HepG2 (cell line): ENCODE measurements around the gene BEND3. TPM values are rescaled to one million over a fixed set of nuclear protein-coding genes. Genes with fewer than 3 reads are reported as not detected.

Source experiments
- BRD4 ChIP-seq: sonication (generic); formaldehyde crosslinking; IDR thresholded peaks from 2 replicates; pipeline ENCODE4 v1.4.0; 2020; ENCODE audit warnings: missing genetic modification reagents
- CREB1 ChIP-seq, 2 experiments: fragments of 450-650 bp in 1 of 2; IDR thresholded peaks; 2 replicates each; pipeline ENCODE4 v1.6.1; 2016 to 2017; ENCODE audit warnings: control low read depth in 1 of 2, mild to moderate bottlenecking in 1 of 2, missing compliant biosample characterization in 1 of 2, missing genetic modification characterization in 1 of 2
- GFI1 ChIP-seq: sonication (generic); formaldehyde crosslinking; IDR thresholded peaks from 2 replicates; pipeline ENCODE4 v1.5.0; 2020; ENCODE audit warnings: missing genetic modification reagents, mild to moderate bottlenecking, borderline replicate concordance
- HNF1A ChIP-seq, 2 experiments: sonication (generic) in 1 of 2; formaldehyde crosslinking in 1 of 2; IDR thresholded peaks; 2 replicates each; pipeline versions ENCODE4 v1.4.0 to v1.6.1; 2016 to 2020; ENCODE audit warnings: borderline replicate concordance in 1 of 2, low read depth in 1 of 2, mild to moderate bottlenecking in 1 of 2, missing genetic modification reagents in 1 of 2
- HNF1B ChIP-seq: sonication (generic); formaldehyde crosslinking; IDR thresholded peaks from 2 replicates; pipeline ENCODE4 v1.5.1; 2020; ENCODE audit warnings: mild to moderate bottlenecking, moderate library complexity, missing genetic modification reagents
- NRL ChIP-seq: sonication (generic); formaldehyde crosslinking; IDR thresholded peaks from 2 replicates; pipeline ENCODE4 v1.5.0; 2020; ENCODE audit warnings: missing genetic modification reagents, mild to moderate bottlenecking, moderate library complexity, borderline replicate concordance
- SMYD3 ChIP-seq: sonication (generic); formaldehyde crosslinking; IDR thresholded peaks from 2 replicates; pipeline ENCODE4 v1.8.1; 2023; ENCODE audit warnings: mild to moderate bottlenecking, missing genetic modification reagents
- SUZ12 ChIP-seq: fragments of 150-350 bp; IDR thresholded peaks from 2 replicates; pipeline ENCODE4 v1.6.1; 2014; ENCODE audit warnings: low read depth, low read length
- TEAD3 ChIP-seq: optimal IDR thresholded peaks from 2 replicates; pipeline ENCODE3; 2016; ENCODE audit warnings: borderline replicate concordance
- ZMYM4 ChIP-seq: sonication (generic); formaldehyde crosslinking; IDR thresholded peaks from 2 replicates; pipeline ENCODE4 v1.8.1; 2023; ENCODE audit warnings: mild to moderate bottlenecking, missing genetic modification reagents
- polyA plus RNA-seq, 8 experiments: library from polyadenylated mRNA; depleted of rRNA in 3 of 8; stranded (reverse) in 7 of 8; unstranded in 1 of 8; fragments of >200 nt; fragmentation: Illumina TruSeq in 4 of 8; extraction: Trizol in 4 of 8; gene quantifications; 2 replicates each; pipeline versions ENCODE4 v1.2.1 to v1.2.3, GENCODE V29; 2011 to 2016; ENCODE audit warnings: low read depth in 4 of 8, missing spikeins in 1 of 8, mixed read lengths in 1 of 8; ENCODE audit not compliant: insufficient read depth in 1 of 8
- total RNA-seq, 5 experiments: library from RNA; depleted of rRNA; stranded (reverse); fragments of >200 nt; fragmentation: Illumina TruSeq; extraction: Trizol; gene quantifications; 2 replicates each; pipeline ENCODE4 v1.2.3, GENCODE V29; 2016; ENCODE audit warnings: low read depth in 1 of 5
- TF ChIP-seq, protein P1 (sequence below): sonication (generic); formaldehyde crosslinking; IDR thresholded peaks from 2 replicates; pipeline ENCODE4 v1.8.0; 2022; ENCODE audit warnings: mild to moderate bottlenecking, missing genetic modification reagents, borderline replicate concordance
- TF ChIP-seq, protein P2 (sequence below), 2 experiments: sonication (generic) in 1 of 2; formaldehyde crosslinking in 1 of 2; IDR thresholded peaks; 2 replicates each; pipeline versions ENCODE4 v1.4.0 to v1.6.1; 2018 to 2020; ENCODE audit warnings: missing genetic modification reagents in 2 of 2, borderline replicate concordance in 1 of 2, low read depth in 1 of 2, mild to moderate bottlenecking in 1 of 2, missing biosample characterization in 1 of 2

Gene BEND3
- total and polyA plus RNA-seq, 2 of the 13 experiments (the other 11 are each of a cell fraction or from before 2014, with no cell fraction given): 1.4 to 5.8 TPM

GRCh38 chr6:107115695-107116327 lies 496 bp upstream of the BEND3 start (continued):
- peak; percentile 43; the same call in 1 of the 2 replicates for TF ChIP-seq HNF1B (CRISPR knock-in tag)
- no peak for TF ChIP-seq HNF1A (IDR thresholded peaks at IDR 0.05; ENCODE audit: low read depth)
- TF ChIP-seq HNF1A (CRISPR knock-in tag; IDR thresholded peaks at IDR 0.05; ENCODE audit: borderline replicate concordance): peak; percentile 23; the same call in 1 of the 2 replicates
- TF ChIP-seq GFI1 (CRISPR knock-in tag): peak; percentile 60
- TF ChIP-seq SMYD3 (CRISPR knock-in tag): peak; percentile 59; the same call in 1 of the 2 replicates
- TF ChIP-seq, protein P1, sequence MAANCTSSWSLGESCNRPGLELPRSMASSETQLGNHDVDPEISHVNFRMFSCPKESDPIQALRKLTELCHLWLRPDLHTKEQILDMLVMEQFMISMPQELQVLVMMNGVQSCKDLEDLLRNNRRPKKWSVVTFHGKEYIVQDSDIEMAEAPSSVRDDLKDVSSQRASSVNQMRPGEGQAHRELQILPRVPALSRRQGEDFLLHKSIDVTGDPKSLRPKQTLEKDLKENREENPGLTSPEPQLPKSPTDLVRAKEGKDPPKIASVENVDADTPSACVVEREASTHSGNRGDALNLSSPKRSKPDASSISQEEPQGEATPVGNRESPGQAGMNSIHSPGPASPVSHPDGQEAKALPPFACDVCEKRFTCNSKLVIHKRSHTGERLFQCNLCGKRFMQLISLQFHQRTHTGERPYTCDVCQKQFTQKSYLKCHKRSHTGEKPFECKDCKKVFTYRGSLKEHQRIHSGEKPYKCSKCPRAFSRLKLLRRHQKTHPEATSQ: peak; percentile 60; the same call in 1 of the 2 replicates
- peak; percentile 20 for TF ChIP-seq TEAD3 (CRISPR knock-in tag)
- TF ChIP-seq BRD4: 0 out of 2 replicates have a peak, but pooled peaks have one; percentile 43
- peak; percentile 61; the same call in 1 of the 2 replicates for TF ChIP-seq ZMYM4 (CRISPR knock-in tag)
- no peak for TF ChIP-seq SUZ12
- TF ChIP-seq CREB1 (IDR thresholded peaks at IDR 0.05): no peak
- TF ChIP-seq CREB1 (CRISPR knock-in tag; IDR thresholded peaks at IDR 0.05): peak; percentile 18; the same call in 1 of the 2 replicates
- TF ChIP-seq, protein P2, sequence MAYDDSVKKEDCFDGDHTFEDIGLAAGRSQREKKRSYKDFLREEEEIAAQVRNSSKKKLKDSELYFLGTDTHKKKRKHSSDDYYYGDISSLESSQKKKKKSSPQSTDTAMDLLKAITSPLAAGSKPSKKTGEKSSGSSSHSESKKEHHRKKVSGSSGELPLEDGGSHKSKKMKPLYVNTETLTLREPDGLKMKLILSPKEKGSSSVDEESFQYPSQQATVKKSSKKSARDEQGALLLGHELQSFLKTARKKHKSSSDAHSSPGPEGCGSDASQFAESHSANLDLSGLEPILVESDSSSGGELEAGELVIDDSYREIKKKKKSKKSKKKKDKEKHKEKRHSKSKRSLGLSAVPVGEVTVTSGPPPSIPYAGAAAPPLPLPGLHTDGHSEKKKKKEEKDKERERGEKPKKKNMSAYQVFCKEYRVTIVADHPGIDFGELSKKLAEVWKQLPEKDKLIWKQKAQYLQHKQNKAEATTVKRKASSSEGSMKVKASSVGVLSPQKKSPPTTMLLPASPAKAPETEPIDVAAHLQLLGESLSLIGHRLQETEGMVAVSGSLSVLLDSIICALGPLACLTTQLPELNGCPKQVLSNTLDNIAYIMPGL (CRISPR knock-in tag; IDR thresholded peaks at IDR 0.05; ENCODE audit: borderline replicate concordance in 1 of 2, low read depth in 1 of 2): peak; percentile 62 to 82; a peak in 2 of 4 replicates
- TF ChIP-seq NRL (CRISPR knock-in tag): peak; percentile 74; the same call in 1 of the 2 replicates
